C4-2B (cell line): Measurements from ENCODE around the gene ZNF284.

Source experiments
- H3K27ac ChIP-seq: fragments of 450-650 bp; 2 replicates; pipeline ENCODE4 v1.5.1; 2017
- ZFX ChIP-seq: fragments of 450-650 bp; IDR thresholded peaks from 2 replicates; pipeline ENCODE4 v1.6.1; 2017
- TF ChIP-seq, protein P1 (sequence below): fragments of 450-650 bp; conservative IDR thresholded peaks from 2 replicates; pipeline ENCODE4 v1.5.1; 2017; ENCODE audit warnings: mild to moderate bottlenecking

The ZNF284 gene

DNA sequence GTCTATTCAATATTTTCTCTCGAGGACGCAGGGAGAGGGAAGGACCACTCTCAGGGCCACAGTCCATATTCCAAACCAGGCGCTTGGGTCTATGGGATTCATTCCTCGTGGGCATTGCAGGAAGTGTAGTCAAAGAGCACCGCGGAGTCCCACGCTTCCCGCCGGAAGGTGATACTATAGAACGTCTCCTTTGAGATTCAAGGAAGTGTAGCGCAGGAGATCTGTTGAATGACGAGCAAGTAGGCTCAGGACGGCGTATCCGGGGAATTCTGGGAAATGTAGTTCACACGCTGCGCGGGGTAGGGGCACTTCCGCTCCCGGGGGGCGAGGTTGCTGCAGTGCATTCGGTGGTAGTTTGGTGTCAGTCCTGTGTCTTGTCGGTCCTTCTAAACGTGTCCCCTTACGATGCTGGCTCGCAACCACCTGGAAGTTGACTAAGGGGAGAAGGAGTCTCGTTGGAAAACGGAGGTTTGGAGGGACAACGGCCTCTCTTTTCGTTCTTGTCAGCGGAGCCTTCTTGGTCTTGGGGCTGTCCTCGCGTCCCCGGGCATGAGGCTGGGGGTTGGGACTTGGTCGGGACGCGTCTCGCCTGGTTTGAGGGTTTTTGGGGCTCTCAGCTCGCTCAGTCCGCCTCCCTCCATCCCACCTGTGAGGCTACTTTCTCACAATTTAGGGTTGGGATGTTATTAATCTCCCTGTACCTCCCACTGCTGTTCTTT lies at the start of gene ZNF284:
ZNF284 (plus strand) TSS at position 336 of the 719 bp plus-strand sequence. CDS start 4,231 bp downstream, outside the sequence.
- H3K27ac ChIP-seq, result peak within 1 kb of the TSS; percentile 47
- TF ChIP-seq, protein P1, sequence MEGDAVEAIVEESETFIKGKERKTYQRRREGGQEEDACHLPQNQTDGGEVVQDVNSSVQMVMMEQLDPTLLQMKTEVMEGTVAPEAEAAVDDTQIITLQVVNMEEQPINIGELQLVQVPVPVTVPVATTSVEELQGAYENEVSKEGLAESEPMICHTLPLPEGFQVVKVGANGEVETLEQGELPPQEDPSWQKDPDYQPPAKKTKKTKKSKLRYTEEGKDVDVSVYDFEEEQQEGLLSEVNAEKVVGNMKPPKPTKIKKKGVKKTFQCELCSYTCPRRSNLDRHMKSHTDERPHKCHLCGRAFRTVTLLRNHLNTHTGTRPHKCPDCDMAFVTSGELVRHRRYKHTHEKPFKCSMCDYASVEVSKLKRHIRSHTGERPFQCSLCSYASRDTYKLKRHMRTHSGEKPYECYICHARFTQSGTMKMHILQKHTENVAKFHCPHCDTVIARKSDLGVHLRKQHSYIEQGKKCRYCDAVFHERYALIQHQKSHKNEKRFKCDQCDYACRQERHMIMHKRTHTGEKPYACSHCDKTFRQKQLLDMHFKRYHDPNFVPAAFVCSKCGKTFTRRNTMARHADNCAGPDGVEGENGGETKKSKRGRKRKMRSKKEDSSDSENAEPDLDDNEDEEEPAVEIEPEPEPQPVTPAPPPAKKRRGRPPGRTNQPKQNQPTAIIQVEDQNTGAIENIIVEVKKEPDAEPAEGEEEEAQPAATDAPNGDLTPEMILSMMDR, result no peak
- no peak for TF ChIP-seq ZFX

DNA sequence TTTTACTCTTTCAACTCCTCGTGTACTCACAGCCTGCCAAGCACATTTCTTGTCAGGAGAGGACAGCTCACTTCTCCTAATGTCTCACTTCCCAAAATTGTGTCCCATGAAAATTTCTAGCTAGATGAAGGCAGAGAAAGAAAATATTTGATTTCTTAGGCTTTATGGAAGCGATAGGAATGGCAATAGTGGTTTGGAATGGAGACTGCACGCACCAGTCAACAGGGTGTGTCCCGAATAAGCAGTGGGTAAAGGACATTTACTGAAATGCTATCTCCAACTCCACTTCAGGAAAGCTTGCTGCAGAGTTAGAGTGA lies 47.1 kb upstream of the ZNF284 start:
- H3K27ac ChIP-seq, result peak overlapping the region; percentile 66
- no peak for TF ChIP-seq ZFX
- TF ChIP-seq, protein P1, result no peak

DNA sequence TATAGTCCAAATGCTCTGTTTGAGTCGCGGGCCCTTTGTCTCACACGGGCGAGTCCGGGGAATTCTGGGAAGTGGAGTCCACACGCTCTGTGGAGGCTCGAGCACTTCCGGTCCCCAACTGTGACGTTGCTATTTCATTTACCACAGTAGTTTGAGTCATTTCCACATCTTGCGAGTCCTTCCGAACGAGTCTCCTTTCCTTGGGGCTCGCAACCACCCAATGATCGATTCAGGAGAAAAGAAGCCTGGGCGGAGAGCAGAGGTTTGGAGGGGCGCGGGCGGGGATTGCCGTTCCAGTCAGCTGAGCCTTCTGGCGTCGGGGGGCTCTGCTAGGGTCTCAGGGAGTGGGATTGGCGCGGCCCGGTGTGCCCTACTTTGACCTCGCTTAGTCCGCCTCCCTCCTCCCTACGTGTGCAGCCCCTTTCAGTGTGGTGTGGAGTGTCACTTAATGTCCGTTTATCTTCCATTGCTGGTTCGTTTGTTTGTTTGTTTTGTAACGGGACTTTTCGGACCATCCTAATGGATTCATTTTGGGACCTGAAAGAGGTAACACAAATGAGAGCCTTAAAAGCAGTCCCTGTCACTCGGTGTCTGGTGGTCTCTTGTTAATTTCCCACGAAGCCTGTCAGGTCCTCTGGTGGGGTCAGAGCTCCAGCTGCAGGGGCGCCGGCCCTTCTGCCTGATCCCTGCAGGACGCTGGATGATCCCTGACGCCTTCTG lies 46.6 kb upstream of the ZNF284 start, which contains the start of gene ZNF222:
ZNF222 (plus strand) TSS at position 163 of the 720 bp plus-strand sequence; CDS start at position 221, 58 bp downstream.
- H3K27ac ChIP-seq, result peak within 1 kb of the TSS; percentile 66
- no peak for TF ChIP-seq ZFX
- TF ChIP-seq, protein P1, result no peak

DNA sequence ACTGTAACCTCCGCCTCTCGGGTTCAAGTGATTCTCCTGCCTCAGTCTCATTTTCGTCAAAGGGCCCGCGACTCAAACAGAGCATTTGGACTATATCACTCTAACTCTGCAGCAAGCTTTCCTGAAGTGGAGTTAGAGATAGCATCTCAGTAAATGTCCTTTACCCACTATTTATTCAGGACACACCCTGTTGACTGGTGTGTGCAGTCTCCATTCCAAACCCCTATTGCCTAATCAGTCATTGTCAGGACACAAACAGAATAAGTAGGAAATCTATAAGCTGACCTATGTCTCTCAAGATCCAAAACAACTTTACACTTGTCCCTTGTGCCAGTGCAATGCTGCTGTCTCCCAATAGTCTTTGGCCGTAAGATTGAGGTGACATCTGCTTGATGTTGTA lies 45.3 kb upstream of the ZNF284 start:
- H3K27ac ChIP-seq, result no peak overlapping the region
- no peak for TF ChIP-seq ZFX
- TF ChIP-seq, protein P1, result no peak

DNA sequence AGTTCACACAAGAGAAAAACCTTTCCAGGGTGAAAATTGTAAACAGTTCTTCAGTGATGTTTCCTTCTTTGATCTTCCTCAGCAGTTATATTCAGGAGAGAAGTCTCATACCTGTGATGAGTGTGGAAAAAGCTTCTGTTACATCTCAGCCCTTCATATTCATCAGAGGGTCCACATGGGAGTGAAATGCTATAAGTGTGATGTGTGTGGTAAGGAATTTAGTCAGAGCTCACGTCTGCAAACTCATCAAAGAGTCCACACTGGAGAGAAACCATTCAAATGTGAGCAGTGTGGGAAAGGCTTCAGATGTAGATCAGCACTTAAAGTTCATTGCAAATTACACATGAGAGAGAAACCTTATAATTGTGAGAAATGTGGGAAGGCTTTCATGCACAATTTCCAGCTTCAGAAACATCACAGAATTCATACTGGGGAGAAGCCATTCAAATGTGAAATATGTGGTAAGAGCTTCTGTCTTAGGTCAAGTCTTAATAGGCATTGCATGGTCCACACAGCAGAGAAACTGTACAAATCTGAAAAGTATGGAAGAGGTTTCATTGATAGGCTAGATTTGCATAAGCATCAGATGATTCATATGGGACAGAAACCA lies 39.9 kb upstream of the ZNF284 start:
- TF ChIP-seq, protein P1, result no peak
- TF ChIP-seq ZFX, result no peak
- no peak overlapping the region for H3K27ac ChIP-seq

DNA sequence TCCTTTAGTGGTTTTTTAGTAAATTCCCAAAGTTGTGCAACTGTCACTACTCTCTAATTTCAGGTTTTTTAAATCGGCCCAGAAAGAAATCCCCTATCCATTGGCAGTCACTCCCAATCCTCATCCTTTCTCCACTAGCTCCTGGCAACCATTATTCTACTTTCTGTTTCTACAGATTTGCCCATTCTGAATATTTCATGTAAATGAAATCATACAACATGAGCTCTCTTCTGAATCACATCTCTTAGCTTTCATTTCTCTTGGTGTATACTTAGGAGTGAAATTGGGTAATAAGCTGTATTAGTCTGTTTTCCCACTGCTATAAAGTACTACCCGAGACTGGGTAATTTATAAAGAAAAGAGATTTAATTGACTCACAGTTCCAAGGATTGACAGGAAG lies 29.8 kb upstream of the ZNF284 start:
- H3K27ac ChIP-seq, result no peak overlapping the region
- no peak for TF ChIP-seq ZFX
- TF ChIP-seq, protein P1, result no peak
